LNCaP clone FGC (cell line): ENCODE measurements around the gene CLMN.

Source experiments
- DNase-seq: peaks from one replicate; pipeline ENCODE4 v3.0.0-alpha.2; 2011; ENCODE audit warnings: low read depth
- H3K4me3 ChIP-seq: 2 replicates; pipeline ENCODE4 v1.5.1; 2011; ENCODE audit warnings: mild to moderate bottlenecking, low read depth, low read length, control low read depth
- CTCF ChIP-seq: IDR thresholded peaks from 2 replicates; pipeline ENCODE4 v1.5.1; 2012; ENCODE audit warnings: mild to moderate bottlenecking; ENCODE audit not compliant: control insufficient read depth, insufficient read depth; ENCODE audit errors: extremely low read depth

CLMN gene

GRCh38 chr14:95191445-95192199, 128.1 kb downstream of the CLMN start:
- TF ChIP-seq CTCF = no peak
- H3K4me3 ChIP-seq = no peak overlapping the region
- no peak for DNase-seq

GRCh38 chr14:95190857-95191256, 128.9 kb downstream of the CLMN start:
- DNase-seq = no peak
- no peak for TF ChIP-seq CTCF
- H3K4me3 ChIP-seq = no peak overlapping the region

GRCh38 chr14:95190346-95190840, 129.3 kb downstream of the CLMN start:
- TF ChIP-seq CTCF = no peak
- no peak overlapping the region for H3K4me3 ChIP-seq
- DNase-seq = no peak

- no peak overlapping the region for H3K4me3 ChIP-seq
- DNase-seq = peak; percentile 65
- no peak for TF ChIP-seq CTCF
Measured at GRCh38 chr14:95189367-95190132, 130.2 kb downstream of the CLMN start.

- no peak for DNase-seq
- no peak for TF ChIP-seq CTCF
Measured at GRCh38 chr14:95188380-95188779, 131.3 kb downstream of the CLMN start.

GRCh38 chr14:95185767-95186392, 133.8 kb downstream of the CLMN start:
- no peak overlapping the region for H3K4me3 ChIP-seq
- DNase-seq = no peak
- TF ChIP-seq CTCF = no peak

More at GRCh38 chr14:95188380-95188779, 131.3 kb downstream of the CLMN start:
- no peak overlapping the region for H3K4me3 ChIP-seq
